Osteoblast (primary cell): ENCODE data around the gene NFKB1. TPM values are rescaled to one million over a fixed set of nuclear protein-coding genes. Genes with fewer than 3 reads are reported as not detected.

Experiments used
- DNase-seq: peaks from one replicate; pipeline ENCODE4 v3.0.0; 2011; ENCODE audit warnings: low spot score, mixed read lengths; ENCODE audit not compliant: insufficient read length; ENCODE audit errors: missing footprints
- H2AFZ ChIP-seq: 2 replicates; pipeline ENCODE4 v1.6.0; 2011; ENCODE audit warnings: mild to moderate bottlenecking, low read length
- H3K27ac ChIP-seq: 2 replicates; pipeline ENCODE4 v1.5.1; 2011; ENCODE audit warnings: mild to moderate bottlenecking, low read depth, low read length, moderate library complexity
- H3K27me3 ChIP-seq: 2 replicates; pipeline ENCODE4 v1.6.0; 2012; ENCODE audit warnings: mild to moderate bottlenecking, control low read depth, inconsistent platforms, low read length, moderate library complexity; ENCODE audit not compliant: insufficient read depth
- H3K36me3 ChIP-seq: 2 replicates; pipeline ENCODE4 v1.5.1; 2011; ENCODE audit warnings: mild to moderate bottlenecking, low read length, control low read depth, moderate library complexity; ENCODE audit not compliant: insufficient read depth
- H3K4me1 ChIP-seq: 2 replicates; pipeline ENCODE4 v1.5.1; 2011; ENCODE audit warnings: mild to moderate bottlenecking, low read length, control low read depth, moderate library complexity; ENCODE audit not compliant: insufficient read depth
- H3K4me2 ChIP-seq: 2 replicates; pipeline ENCODE4 v1.6.0; 2011; ENCODE audit warnings: mild to moderate bottlenecking, low read length; ENCODE audit not compliant: insufficient read depth
- H3K4me3 ChIP-seq: fragments of 200-600 bp; sonication (generic); 3 replicates; pipeline ENCODE4 v1.5.1; 2012; ENCODE audit warnings: mild to moderate bottlenecking, low read length, inconsistent platforms; ENCODE audit not compliant: insufficient read depth
- H3K79me2 ChIP-seq: 2 replicates; pipeline ENCODE4 v1.6.0; 2012; ENCODE audit warnings: mild to moderate bottlenecking, low read length, control low read depth, inconsistent platforms; ENCODE audit not compliant: insufficient read depth
- H3K9me3 ChIP-seq: 2 replicates; pipeline ENCODE4 v1.5.1; 2011; ENCODE audit warnings: low read depth, low read length, control low read depth
- H4K20me1 ChIP-seq: 2 replicates; pipeline ENCODE4 v1.6.0; 2012; ENCODE audit warnings: mild to moderate bottlenecking, low read length, control low read depth; ENCODE audit not compliant: insufficient read depth
- total RNA-seq: library from RNA; depleted of rRNA; stranded (reverse); fragments of >200 nt; gene quantifications from 2 replicates; pipeline ENCODE4 v1.2.3, GENCODE V29; 2012
- TF ChIP-seq, protein P1 (sequence below): IDR thresholded peaks from 2 replicates; pipeline ENCODE4 v1.5.1; 2011; ENCODE audit warnings: mild to moderate bottlenecking, low read depth, low read length, moderate library complexity; ENCODE audit errors: extremely low read depth

Gene NFKB1
- total RNA-seq, 1 donor: 27.1 TPM

DNA sequence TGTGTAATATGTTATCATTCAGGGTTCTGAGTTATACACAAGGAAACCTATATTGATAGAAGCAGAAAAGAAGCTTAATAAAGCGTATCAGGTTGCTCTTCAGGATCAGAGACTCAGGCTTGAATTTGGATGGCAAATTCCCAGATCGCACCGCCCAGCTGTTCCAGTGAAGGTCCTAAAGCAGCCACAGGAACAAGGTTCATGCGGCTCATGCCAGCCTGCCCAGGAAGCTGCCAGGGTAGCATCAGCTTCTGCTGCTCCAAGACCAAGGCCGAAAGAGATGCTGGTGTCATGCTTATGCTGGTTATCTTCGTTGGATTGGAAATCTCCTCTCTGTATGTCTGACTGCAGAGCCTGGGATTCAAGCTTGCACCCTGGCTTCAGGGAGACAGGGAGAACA is 131.9 kb downstream of the NFKB1 start:
- DNase-seq: no peak
- TF ChIP-seq, protein P1, sequence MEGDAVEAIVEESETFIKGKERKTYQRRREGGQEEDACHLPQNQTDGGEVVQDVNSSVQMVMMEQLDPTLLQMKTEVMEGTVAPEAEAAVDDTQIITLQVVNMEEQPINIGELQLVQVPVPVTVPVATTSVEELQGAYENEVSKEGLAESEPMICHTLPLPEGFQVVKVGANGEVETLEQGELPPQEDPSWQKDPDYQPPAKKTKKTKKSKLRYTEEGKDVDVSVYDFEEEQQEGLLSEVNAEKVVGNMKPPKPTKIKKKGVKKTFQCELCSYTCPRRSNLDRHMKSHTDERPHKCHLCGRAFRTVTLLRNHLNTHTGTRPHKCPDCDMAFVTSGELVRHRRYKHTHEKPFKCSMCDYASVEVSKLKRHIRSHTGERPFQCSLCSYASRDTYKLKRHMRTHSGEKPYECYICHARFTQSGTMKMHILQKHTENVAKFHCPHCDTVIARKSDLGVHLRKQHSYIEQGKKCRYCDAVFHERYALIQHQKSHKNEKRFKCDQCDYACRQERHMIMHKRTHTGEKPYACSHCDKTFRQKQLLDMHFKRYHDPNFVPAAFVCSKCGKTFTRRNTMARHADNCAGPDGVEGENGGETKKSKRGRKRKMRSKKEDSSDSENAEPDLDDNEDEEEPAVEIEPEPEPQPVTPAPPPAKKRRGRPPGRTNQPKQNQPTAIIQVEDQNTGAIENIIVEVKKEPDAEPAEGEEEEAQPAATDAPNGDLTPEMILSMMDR: no peak
- no peaks in the 10 kb centered on the region for H4K20me1 ChIP-seq
- H3K27me3 ChIP-seq: no peaks in the 10 kb centered on the region
- no peak overlapping the region for H3K27ac ChIP-seq
- no peak overlapping the region for H2AFZ ChIP-seq
- peaks cover 3% of the 10 kb centered on the region for H3K4me1 ChIP-seq
- H3K36me3 ChIP-seq: no peaks in the 10 kb centered on the region
- no peak overlapping the region for H3K4me2 ChIP-seq
- H3K4me3 ChIP-seq: no peak overlapping the region
- H3K9me3 ChIP-seq: no peaks in the 10 kb centered on the region
- no peaks in the 10 kb centered on the region for H3K79me2 ChIP-seq

DNA sequence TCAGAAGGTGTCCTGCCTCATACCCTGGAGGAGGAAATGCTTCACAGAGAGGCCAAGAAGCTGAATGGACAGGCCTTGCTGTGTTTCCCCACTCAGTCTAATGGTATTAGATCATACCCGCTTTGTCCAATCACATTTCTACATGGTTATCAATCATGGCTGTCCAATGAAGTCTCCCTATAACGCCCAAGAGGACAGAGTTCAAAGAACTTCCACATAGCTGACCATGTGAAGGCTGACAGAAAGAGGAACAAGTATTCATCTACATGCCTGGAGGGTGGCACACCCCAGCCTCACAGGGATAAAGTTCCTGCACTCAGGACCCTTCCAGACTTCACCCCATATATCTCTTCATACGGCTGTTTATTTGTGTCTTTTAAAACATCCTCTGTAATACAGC is 136.2 kb downstream of the NFKB1 start:
- Histone ChIP-seq H3K4me2 (no peak overlapping the region), H2AFZ (no peak overlapping the region), H3K27me3 (no peaks in the 10 kb centered on the region), H3K4me1 (peaks cover 19% of the 10 kb centered on the region), H3K9me3 (no peaks in the 10 kb centered on the region), H4K20me1 (no peaks in the 10 kb centered on the region), H3K27ac (no peak overlapping the region), H3K36me3 (no peaks in the 10 kb centered on the region), H3K79me2 (no peaks in the 10 kb centered on the region), H3K4me3 (no peak overlapping the region)
- TF ChIP-seq, protein P1: no peak
- no peak for DNase-seq

DNA sequence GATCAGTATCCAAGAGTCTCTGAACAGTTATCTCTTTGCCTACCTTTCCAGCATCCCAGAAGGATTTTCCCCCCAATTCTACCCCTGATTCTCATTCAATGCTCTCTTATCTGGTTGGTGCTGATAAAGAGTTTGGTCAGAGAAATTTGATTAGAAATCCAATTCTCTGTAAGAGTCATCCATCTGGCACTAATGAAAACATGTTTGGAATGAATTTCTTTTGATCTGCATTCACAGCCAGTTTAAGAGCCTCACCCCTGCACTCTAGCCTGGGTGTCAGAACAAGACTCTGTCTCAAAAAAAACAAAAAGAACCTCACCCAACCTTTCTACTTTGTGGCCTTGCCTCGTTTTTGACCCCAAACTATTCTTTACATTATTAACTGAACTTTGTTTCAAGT is 137.5 kb downstream of the NFKB1 start:
- H3K27ac ChIP-seq: no peak overlapping the region
- H3K79me2 ChIP-seq: no peaks in the 10 kb centered on the region
- H3K27me3 ChIP-seq: no peaks in the 10 kb centered on the region
- H4K20me1 ChIP-seq: no peaks in the 10 kb centered on the region
- H3K36me3 ChIP-seq: no peaks in the 10 kb centered on the region
- H3K4me1 ChIP-seq: peaks cover 30% of the 10 kb centered on the region
- peak; percentile 3 for DNase-seq
- H3K9me3 ChIP-seq: no peaks in the 10 kb centered on the region
- H3K4me3 ChIP-seq: no peak overlapping the region
- TF ChIP-seq, protein P1: no peak
- H2AFZ ChIP-seq: no peak overlapping the region
- H3K4me2 ChIP-seq: no peak overlapping the region

DNA sequence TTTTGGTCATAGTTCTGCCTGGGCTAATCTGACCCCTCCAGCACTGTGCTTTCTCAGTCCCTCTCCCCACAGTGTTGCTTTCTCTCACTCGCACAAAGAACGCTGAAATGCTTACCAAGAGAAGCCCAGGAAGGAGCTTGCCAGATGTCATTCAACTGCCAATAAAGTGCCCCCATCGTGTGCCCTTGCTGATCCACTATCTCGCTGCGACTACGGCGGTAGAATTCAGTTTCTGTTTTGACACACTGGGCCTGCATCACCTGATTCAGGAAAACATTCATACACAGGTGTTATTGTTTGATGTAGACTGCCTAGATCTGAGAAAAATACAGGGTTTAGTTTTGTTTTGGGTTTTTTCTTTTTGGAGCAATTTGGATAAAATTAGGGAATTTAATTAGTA is 138.4 kb downstream of the NFKB1 start:
- TF ChIP-seq, protein P1: no peak
- H2AFZ ChIP-seq: no peak overlapping the region
- H3K4me2 ChIP-seq: no peak overlapping the region
- no peaks in the 10 kb centered on the region for H3K27me3 ChIP-seq
- H3K36me3 ChIP-seq: no peaks in the 10 kb centered on the region
- H3K4me1 ChIP-seq: peaks cover 30% of the 10 kb centered on the region
- H3K27ac ChIP-seq: no peak overlapping the region
- H3K9me3 ChIP-seq: no peaks in the 10 kb centered on the region
- H3K79me2 ChIP-seq: no peaks in the 10 kb centered on the region
- no peak overlapping the region for H3K4me3 ChIP-seq
- no peak for DNase-seq
- H4K20me1 ChIP-seq: no peaks in the 10 kb centered on the region
